LHCN-M2 (cell line): ENCODE results near the gene ENDOV. TPM values are rescaled to one million over a fixed set of nuclear protein-coding genes. Genes with fewer than 3 reads are reported as not detected.
A peak's percentile ranks its signal among the peaks of the same experiment; 100 is the strongest.

Source experiments
- DNase-seq: peaks from one replicate; pipeline ENCODE4 v3.0.0-alpha.2; 2012; ENCODE audit warnings: low read depth
- polyA plus RNA-seq: library from polyadenylated mRNA; unstranded; fragments of >200 nt; gene quantifications from one replicate; pipeline ENCODE4 v1.2.1, GENCODE V29; 2012; ENCODE audit warnings: missing spikeins
- total RNA-seq: library from RNA; depleted of rRNA; stranded (reverse); fragments of >200 nt; gene quantifications from 2 replicates; pipeline ENCODE4 v1.2.3, GENCODE V29; 2014; rRNA removed

The ENDOV gene
- 11.5 and 13.7 TPM in 2 replicates for total RNA-seq
- 17.3 TPM for polyA plus RNA-seq

- DNase-seq: peak; percentile 88
These were observed at the start of gene ENDOV for GRCh38 chr17:80414803-80415625. TSS of gene ENDOV (plus strand) at chr17:80415167. CDS start at chr17:80415195, 28 bp downstream.

- DNase-seq: no peak
These were observed 49.0 kb upstream of the ENDOV start for GRCh38 chr17:80365983-80366382.

- DNase-seq: no peak
These were observed 47.5 kb upstream of the ENDOV start for GRCh38 chr17:80367503-80367902.

- DNase-seq: no peak
These were observed 43.8 kb upstream of the ENDOV start for GRCh38 chr17:80371196-80371595.

- no peak for DNase-seq
These were observed 42.5 kb upstream of the ENDOV start for GRCh38 chr17:80372456-80372855.

GRCh38 chr17:80372922-80373570, 41.9 kb upstream of the ENDOV start:
- no peak for DNase-seq

- no peak for DNase-seq
These were observed 40.8 kb upstream of the ENDOV start for GRCh38 chr17:80374039-80374731.

GRCh38 chr17:80374732-80375585, 40.0 kb upstream of the ENDOV start:
- DNase-seq: no peak

- no peak for DNase-seq
These were observed 38.4 kb upstream of the ENDOV start for GRCh38 chr17:80376531-80376930.

GRCh38 chr17:80377798-80378197, 37.2 kb upstream of the ENDOV start:
- no peak for DNase-seq

GRCh38 chr17:80379348-80379747, 35.6 kb upstream of the ENDOV start:
- DNase-seq: no peak

GRCh38 chr17:80380068-80380467, 34.9 kb upstream of the ENDOV start:
- DNase-seq: no peak

GRCh38 chr17:80380555-80381002, 34.4 kb upstream of the ENDOV start:
- DNase-seq: no peak

GRCh38 chr17:80381416-80381923, 33.5 kb upstream of the ENDOV start:
- no peak for DNase-seq

- no peak for DNase-seq
These were observed 32.5 kb upstream of the ENDOV start for GRCh38 chr17:80382446-80382845.

- no peak for DNase-seq
These were observed 32.0 kb upstream of the ENDOV start for GRCh38 chr17:80382956-80383355.

- DNase-seq: no peak
These were observed 30.6 kb upstream of the ENDOV start for GRCh38 chr17:80384078-80384960.

- no peak for DNase-seq
These were observed 29.9 kb upstream of the ENDOV start for GRCh38 chr17:80385046-80385445.

GRCh38 chr17:80386341-80386740, 28.6 kb upstream of the ENDOV start:
- no peak for DNase-seq

- DNase-seq: no peak
These were observed 27.9 kb upstream of the ENDOV start for GRCh38 chr17:80387071-80387470.
